B cell (primary cell): ENCODE results near the gene CNN1.

ENCODE experiments used
- EZH2 ChIP-seq: IDR thresholded peaks from 2 replicates; pipeline ENCODE4 v1.6.1; 2012; ENCODE audit warnings: borderline replicate concordance, low read depth, mild to moderate bottlenecking, moderate library complexity, low read length; ENCODE audit not compliant: insufficient read depth, poor library complexity, severe bottlenecking
- TF ChIP-seq, protein P1 (sequence below): fragments of 200-600 bp; IDR thresholded peaks from one replicate; pipeline ENCODE4 v1.8.0; 2022; ENCODE audit warnings: antibody characterized with exemption, mild to moderate bottlenecking

DNA sequence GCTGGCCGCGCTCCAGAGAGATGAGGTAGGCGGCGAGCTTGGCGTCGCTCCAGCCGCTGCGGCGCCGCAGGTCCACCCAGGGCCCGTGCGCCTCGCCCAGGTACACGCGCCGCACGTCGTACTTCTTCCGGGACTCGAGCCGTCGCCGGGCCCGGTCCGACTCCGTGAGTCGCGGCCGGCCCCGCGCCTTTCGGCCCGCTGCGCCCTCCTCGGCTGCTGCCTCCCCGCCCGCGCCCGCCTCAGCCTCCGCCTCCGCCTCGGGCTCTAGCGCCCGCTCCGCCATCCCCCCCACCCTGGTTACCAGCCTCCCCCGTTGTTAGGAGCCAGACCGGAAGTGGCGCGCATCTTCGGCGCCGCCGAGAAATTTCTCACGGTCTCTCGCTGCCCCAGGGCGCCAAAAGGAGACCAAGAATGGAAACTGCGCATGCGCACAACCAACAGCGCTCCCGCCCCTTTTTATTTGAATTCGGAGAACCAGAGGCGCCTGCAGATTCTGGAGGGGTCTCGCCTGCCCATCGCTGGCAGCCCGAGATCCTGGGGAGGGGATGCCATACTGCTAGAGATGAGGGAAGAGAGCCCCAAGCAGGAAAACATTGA lies 33.0 kb upstream of the CNN1 start, which contains the start of gene ZNF653:
- TF ChIP-seq, protein P1, sequence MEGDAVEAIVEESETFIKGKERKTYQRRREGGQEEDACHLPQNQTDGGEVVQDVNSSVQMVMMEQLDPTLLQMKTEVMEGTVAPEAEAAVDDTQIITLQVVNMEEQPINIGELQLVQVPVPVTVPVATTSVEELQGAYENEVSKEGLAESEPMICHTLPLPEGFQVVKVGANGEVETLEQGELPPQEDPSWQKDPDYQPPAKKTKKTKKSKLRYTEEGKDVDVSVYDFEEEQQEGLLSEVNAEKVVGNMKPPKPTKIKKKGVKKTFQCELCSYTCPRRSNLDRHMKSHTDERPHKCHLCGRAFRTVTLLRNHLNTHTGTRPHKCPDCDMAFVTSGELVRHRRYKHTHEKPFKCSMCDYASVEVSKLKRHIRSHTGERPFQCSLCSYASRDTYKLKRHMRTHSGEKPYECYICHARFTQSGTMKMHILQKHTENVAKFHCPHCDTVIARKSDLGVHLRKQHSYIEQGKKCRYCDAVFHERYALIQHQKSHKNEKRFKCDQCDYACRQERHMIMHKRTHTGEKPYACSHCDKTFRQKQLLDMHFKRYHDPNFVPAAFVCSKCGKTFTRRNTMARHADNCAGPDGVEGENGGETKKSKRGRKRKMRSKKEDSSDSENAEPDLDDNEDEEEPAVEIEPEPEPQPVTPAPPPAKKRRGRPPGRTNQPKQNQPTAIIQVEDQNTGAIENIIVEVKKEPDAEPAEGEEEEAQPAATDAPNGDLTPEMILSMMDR, result no peak
- TF ChIP-seq EZH2, result no peak
